Measurements from ENCODE around the gene RTKN.
"Not testable (repeated sequence)": the region's sequence is repeated elsewhere in the genome, so short reads cannot be mapped to it uniquely, and the experiment has no call there.

RTKN gene

DNA sequence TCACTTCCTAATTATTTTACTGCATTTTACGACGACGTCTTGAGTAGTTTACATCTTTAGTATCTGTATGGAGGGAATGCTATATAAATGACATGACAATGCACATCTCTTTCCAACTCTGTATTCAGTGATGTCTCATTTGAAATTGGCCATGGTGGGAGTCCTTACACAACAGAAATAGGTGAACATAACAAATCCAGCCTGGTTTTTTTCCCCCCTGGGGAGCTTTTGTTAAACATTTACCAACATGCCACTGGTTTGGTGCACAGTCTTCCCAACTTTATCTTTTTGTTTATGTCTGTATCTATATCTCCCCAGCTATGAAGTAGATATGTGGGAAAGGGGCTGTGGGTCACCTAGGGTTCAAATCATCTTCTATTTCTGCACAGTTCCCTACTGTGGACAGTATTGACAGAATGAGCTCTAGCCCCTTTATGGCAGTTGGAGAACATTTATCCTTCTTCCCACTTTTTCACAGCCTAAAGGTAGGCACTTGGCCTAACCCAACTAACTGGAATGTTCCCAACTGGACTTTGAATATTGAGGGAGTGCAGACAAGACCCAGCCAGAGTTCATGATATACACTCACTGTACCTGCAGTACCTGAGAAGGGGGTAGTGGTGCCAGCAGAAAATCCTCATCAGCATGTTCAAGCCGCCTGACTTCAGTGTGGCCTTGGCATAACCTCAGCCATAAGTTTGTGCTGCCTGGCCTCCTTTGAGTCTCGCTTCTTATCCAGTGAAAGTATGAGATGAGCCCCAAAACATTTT, 5.7 kb upstream of the RTKN start (continued):
- TF ChIP-seq, protein P1, sequence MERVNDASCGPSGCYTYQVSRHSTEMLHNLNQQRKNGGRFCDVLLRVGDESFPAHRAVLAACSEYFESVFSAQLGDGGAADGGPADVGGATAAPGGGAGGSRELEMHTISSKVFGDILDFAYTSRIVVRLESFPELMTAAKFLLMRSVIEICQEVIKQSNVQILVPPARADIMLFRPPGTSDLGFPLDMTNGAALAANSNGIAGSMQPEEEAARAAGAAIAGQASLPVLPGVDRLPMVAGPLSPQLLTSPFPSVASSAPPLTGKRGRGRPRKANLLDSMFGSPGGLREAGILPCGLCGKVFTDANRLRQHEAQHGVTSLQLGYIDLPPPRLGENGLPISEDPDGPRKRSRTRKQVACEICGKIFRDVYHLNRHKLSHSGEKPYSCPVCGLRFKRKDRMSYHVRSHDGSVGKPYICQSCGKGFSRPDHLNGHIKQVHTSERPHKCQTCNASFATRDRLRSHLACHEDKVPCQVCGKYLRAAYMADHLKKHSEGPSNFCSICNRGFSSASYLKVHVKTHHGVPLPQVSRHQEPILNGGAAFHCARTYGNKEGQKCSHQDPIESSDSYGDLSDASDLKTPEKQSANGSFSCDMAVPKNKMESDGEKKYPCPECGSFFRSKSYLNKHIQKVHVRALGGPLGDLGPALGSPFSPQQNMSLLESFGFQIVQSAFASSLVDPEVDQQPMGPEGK (CRISPR knock-in tag; IDR thresholded peaks at IDR 0.05; ENCODE audit: borderline replicate concordance): no peak
- no peak for TF ChIP-seq TCF4 (CRISPR knock-in tag; IDR thresholded peaks at IDR 0.05; ENCODE audit: borderline replicate concordance)
- TF ChIP-seq ZNF8 (CRISPR knock-in tag; IDR thresholded peaks at IDR 0.05): no peak

DNA sequence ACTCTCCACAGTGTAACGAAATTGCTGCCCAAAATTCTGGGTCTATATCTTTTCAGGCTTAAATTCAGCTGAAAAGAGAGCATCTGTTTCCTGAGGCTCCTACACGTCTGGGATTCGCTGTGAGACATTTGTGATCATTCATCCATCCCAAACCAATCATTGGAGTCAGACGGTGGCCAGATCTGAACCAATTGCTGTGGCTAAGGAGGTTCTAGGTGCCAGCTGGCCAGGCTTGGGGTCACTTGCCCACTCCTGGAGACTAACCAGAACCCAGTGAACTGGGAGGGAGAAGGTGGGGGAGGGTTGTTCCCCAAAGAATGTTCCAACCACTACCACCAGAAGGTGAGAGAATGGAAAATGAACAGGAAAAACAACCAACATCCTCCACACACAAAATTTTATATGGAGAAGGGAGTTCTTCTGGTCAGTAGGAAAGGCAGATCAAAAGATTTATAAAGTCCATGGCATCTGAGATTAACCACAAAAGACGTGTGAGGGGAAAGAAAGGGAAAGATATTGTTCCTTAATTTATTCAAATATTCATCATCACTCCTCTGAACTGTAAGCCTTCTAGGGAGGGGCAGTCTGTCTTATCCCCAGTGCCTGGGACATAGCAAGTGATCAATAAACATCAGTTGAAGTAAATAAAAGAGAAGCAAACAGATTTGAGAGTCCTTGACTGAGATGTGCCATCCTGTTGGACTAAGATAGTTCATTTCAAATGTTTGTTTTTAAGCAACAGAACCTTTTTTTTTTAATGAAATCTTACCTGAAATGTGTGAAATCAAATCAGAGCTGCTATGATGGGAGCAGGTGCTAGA, 3.0 kb upstream of the RTKN start:
- no peak for TF ChIP-seq RARB (CRISPR knock-in tag; IDR thresholded peaks at IDR 0.05)
- no peak for TF ChIP-seq PPARA (CRISPR knock-in tag; IDR thresholded peaks at IDR 0.05; ENCODE audit: borderline replicate concordance)
- no peak for TF ChIP-seq ARNTL (CRISPR knock-in tag; IDR thresholded peaks at IDR 0.05; ENCODE audit: borderline replicate concordance, low read depth)
- no peak for TF ChIP-seq CSDC2 (CRISPR knock-in tag; IDR thresholded peaks at IDR 0.05)
- TF ChIP-seq GLIS3 (CRISPR knock-in tag; IDR thresholded peaks at IDR 0.05): no peak
- no peak for TF ChIP-seq ZFP30 (CRISPR knock-in tag; IDR thresholded peaks at IDR 0.05)
- TF ChIP-seq SNAI2 (CRISPR knock-in tag; IDR thresholded peaks at IDR 0.05): no peak
- TF ChIP-seq ZNF565 (CRISPR knock-in tag; conservative IDR thresholded peaks at IDR 0.05; ENCODE audit: low read depth): no peak
- no peak for ATAC-seq

DNA sequence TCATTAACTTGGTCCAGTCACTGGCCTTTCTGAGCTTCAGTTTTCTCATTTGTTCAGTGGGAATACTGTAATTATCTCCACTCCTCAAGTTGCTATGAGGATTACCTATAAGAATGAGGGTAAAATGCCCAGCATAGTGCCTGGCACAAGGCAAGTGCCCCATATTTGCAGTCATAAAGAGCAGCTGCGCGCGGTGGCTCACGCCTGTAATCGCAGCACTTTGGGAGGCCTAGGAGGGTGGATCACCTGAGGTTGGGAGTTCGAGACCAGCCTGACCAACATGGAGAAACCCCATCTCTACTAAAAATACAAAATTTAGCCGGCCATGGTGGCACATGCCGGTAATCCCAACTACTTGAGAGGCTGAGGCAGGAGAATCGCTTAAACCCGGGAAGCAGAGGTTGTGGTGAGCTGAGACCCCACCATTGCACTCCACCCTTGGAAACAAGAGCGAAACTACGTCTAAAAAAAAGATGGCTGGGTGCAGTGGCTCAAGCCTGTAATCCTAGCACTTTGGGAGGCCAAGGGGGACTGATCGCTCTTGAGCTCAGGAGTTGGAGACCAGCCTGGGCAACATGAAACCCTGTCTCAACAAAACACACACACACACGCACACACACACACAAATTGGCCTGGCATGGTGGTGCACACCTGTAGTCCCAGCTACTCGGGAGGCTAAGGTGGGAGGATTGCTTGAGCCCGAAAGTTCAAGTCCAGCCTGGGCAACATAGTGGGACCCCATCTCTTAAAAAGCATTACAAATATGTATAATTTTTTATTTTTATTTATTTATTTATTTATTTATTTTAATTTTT, 953 bp upstream of the RTKN start:
- not testable (repeated sequence) for ATAC-seq

DNA sequence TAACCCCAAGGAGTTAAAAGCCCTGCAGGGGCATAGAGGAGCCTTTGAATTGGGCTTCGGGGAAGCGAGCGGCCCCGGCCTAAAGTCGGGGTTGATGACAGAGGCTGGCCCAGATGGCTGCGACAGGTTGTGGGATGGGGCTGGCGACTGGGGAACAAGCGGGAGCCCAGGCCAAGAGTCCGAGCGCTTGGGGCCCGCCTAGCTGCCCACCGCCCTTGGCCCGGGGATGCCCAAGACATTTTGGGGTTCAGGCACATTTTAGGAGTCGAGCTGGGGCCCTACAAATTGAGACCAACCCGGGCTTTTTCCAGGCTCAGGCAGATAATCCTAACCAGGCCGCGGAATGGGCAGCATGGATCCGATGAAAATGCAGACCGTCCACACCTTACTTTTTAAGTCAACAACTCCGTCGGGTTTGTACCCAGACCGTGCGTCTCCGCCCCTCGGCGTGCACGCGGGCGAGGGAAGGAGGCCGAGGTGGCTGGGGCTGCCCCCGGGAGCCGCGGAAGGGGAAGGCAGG, 507 bp downstream of the RTKN start:
- ATAC-seq: no peak
- TF ChIP-seq, protein P2, sequence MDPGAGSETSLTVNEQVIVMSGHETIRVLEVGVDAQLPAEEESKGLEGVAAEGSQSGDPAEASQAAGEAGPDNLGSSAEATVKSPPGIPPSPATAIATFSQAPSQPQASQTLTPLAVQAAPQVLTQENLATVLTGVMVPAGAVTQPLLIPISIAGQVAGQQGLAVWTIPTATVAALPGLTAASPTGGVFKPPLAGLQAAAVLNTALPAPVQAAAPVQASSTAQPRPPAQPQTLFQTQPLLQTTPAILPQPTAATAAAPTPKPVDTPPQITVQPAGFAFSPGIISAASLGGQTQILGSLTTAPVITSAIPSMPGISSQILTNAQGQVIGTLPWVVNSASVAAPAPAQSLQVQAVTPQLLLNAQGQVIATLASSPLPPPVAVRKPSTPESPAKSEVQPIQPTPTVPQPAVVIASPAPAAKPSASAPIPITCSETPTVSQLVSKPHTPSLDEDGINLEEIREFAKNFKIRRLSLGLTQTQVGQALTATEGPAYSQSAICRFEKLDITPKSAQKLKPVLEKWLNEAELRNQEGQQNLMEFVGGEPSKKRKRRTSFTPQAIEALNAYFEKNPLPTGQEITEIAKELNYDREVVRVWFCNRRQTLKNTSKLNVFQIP (CRISPR knock-in tag; IDR thresholded peaks at IDR 0.05; ENCODE audit: borderline replicate concordance, low read depth): no peak
- TF ChIP-seq, protein P1 (CRISPR knock-in tag; IDR thresholded peaks at IDR 0.05; ENCODE audit: borderline replicate concordance): no peak
- TF ChIP-seq, protein P3, sequence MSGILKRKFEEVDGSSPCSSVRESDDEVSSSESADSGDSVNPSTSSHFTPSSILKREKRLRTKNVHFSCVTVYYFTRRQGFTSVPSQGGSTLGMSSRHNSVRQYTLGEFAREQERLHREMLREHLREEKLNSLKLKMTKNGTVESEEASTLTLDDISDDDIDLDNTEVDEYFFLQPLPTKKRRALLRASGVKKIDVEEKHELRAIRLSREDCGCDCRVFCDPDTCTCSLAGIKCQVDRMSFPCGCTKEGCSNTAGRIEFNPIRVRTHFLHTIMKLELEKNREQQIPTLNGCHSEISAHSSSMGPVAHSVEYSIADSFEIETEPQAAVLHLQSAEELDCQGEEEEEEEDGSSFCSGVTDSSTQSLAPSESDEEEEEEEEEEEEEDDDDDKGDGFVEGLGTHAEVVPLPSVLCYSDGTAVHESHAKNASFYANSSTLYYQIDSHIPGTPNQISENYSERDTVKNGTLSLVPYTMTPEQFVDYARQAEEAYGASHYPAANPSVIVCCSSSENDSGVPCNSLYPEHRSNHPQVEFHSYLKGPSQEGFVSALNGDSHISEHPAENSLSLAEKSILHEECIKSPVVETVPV (CRISPR knock-in tag; IDR thresholded peaks at IDR 0.05): no peak
- TF ChIP-seq CSDC2 (CRISPR knock-in tag; IDR thresholded peaks at IDR 0.05) (no peak), OSR1 (CRISPR knock-in tag; IDR thresholded peaks at IDR 0.05) (no peak), ZFP3 (CRISPR knock-in tag; IDR thresholded peaks at IDR 0.05) (no peak), SNAI2 (CRISPR knock-in tag; IDR thresholded peaks at IDR 0.05) (no peak), ARNTL (CRISPR knock-in tag; IDR thresholded peaks at IDR 0.05; ENCODE audit: borderline replicate concordance, low read depth) (no peak), BACH2 (CRISPR knock-in tag; IDR thresholded peaks at IDR 0.05; ENCODE audit: borderline replicate concordance) (no peak), ESRRG (CRISPR knock-in tag; IDR thresholded peaks at IDR 0.05) (no peak), ZFP30 (CRISPR knock-in tag; IDR thresholded peaks at IDR 0.05) (no peak), ZNF70 (CRISPR knock-in tag; IDR thresholded peaks at IDR 0.05) (no peak), ZNF565 (CRISPR knock-in tag; conservative IDR thresholded peaks at IDR 0.05; ENCODE audit: low read depth) (no peak)
